ENCODE results near the gene KLHL18.
"Not testable (repeated sequence)": the region's sequence is repeated elsewhere in the genome, so short reads cannot be mapped to it uniquely, and the experiment has no call there.

KLHL18 gene

GRCh38 chr3:47347217-47347801, 64.6 kb downstream of the KLHL18 start:
- FAIRE-seq = peak; percentile 88
- DNase-seq (ENCODE audit: extremely low spot score, insufficient read length, low read depth) = peak; percentile 36

GRCh38 chr3:47348411-47349154, 65.8 kb downstream of the KLHL18 start:
- FAIRE-seq (no peak), DNase-seq (ENCODE audit: extremely low spot score, insufficient read length, low read depth) (no peak)

GRCh38 chr3:47355010-47355409, 72.3 kb downstream of the KLHL18 start:
- no peak for DNase-seq (ENCODE audit: extremely low spot score, insufficient read length, low read depth)
- FAIRE-seq = no peak

DNA sequence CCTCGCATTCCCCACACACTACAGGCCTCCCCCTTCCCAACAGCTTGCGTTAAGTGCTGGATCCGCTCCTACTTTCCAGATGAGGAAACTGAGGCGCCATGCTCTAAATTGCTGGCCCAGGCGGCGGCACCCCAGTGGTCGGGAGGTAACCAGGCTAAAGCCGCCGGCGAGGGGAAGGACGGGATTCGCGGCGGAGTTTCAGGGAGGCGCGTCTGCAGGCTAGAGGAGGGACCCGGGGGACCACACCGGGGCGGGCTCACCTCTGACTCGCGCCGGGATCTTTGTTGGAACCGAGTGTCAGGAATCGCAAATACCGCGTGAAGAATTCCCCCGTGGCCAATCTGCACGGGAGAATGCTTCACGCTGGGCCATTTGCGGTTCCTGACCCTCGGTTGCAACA, 73.5 kb downstream of the KLHL18 start:
- FAIRE-seq = no peak

GRCh38 chr3:47359323-47359722, 76.6 kb downstream of the KLHL18 start:
- no peak for FAIRE-seq
- no peak for DNase-seq (ENCODE audit: extremely low spot score, insufficient read length, low read depth)

More for the DNA sequence above, 73.5 kb downstream of the KLHL18 start:
- DNase-seq (ENCODE audit: extremely low spot score, insufficient read length, low read depth) = no peak

DNA sequence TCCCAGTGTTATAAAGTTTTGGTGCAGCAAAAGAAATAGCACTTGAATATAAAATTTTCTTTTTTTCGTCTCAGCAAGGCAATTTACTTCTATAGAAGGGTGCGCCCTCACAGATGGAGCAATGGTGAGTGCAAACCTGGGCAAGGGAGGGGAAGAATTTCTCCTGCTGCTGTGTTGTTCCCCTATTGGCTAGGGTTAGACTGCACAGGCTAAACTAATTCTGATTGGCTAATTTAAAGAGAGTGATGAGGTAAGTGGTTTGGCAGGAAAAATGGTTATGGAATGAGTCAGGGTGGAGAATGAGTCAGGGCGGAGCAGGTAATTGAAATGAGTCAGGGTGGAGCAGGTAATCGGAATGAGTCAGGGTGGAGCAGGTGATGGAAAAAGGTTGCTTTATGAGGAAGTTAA, 77.4 kb downstream of the KLHL18 start:
- not testable (repeated sequence) for FAIRE-seq; DNase-seq (ENCODE audit: extremely low spot score, insufficient read length, low read depth)

DNA sequence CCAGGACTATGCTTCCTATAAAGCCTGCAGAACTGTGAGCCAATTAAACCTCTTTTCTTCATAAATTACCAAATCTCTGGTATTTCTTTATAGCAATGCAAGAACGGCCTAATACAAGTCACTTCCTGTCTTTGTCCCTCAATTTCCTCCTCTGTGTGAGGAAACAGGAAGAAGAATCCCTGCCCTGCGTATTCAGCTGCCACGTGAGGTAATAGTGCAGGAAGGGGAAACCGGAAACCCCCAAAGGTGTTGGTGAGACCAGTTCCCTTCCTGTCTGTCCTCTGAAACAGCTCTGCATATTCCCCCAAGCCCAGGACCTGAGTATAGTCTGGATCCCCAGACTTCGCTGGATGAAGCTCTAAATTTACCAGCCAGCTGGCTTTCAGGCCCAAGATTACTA, 80.0 kb downstream of the KLHL18 start:
- FAIRE-seq (no peak), DNase-seq (ENCODE audit: extremely low spot score, insufficient read length, low read depth) (no peak)

DNA sequence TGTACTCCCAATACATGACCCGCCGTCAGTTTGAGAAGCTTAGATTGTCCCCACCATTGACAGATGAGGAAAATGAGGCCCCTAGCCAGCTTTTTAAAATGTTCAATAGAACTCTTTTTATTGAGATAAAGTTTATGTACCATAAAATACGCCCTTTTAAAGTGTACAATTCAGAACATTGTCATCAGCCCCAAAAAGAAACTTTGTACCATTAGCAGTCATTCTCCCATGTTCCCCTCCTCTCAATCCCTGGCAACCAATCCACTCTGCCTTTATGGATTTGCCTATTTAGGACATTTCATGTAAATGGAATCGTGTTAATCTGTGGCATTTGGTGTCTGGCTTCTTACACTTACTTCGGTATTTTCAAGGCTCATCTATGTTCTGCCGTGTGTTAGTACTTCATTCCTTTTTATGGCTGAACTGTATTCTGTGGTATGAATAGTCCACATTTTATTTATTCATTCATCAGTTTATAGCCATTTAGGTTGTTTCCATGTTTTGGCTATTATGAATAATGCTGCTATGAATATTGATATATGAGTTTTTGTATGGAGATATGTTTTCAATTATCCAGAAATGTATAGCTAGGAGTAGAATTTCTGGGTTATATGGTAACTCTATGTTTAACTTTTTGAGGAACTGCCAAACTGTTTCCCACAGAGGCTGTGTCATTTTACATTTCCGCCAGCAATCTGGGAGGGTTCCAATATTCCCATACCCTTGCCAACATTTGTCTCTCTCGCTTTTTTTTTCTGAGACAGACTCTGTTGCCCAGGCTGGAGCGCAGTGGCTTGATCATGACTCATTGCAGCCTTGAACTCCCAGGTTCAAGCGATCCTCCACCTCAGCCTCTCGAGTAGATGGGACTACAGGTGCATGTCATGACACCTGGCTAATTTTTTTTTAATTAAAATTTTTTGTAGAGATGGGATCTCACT, 82.7 kb downstream of the KLHL18 start:
- DNase-seq (ENCODE audit: extremely low spot score, insufficient read length, low read depth) (no peak), FAIRE-seq (no peak)

DNA sequence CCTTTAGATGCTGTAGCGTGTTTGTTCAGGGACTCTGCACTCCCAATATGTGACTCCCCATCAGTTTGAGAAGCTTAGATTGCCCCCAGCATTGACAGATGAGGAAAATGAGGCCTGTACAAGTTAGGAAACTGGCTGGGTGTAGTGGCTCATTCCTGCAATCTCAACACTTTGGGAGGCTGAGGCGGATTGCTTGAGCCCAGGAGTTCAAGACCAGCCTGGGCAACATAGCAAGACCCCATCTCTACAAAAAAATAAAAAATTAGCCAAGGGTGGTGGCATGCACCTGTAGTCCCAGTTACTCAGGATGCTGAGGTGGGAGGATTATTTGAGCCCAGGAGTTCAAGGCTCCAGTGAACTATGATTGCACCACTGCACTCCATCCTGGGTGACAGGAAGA, 84.1 kb downstream of the KLHL18 start:
- no peak for FAIRE-seq
- no peak for DNase-seq (ENCODE audit: extremely low spot score, insufficient read length, low read depth)

GRCh38 chr3:47367631-47368030, 84.9 kb downstream of the KLHL18 start:
- DNase-seq (ENCODE audit: extremely low spot score, insufficient read length, low read depth) = no peak
- no peak for FAIRE-seq

DNA sequence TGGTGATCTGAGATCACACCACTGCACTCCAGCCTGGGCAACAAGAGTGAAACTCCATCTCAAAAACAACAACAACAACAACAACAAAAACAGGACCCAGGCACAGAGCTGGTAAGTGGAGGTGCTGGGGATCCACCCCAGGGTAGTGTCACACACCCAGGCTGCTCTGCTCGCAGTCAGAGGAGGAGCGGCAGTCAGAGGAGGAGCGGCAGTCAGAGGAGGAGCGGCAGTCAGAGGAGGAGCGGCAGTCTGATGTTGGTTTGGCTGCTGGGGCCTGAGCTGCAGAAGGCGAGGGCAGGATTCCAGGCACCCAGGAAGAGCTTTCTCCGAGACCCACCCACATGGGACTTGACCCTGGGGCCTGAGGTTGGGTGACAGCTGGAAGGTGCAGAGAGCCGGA, 87.3 kb downstream of the KLHL18 start:
- DNase-seq (ENCODE audit: extremely low spot score, insufficient read length, low read depth); FAIRE-seq: not testable (repeated sequence)

DNA sequence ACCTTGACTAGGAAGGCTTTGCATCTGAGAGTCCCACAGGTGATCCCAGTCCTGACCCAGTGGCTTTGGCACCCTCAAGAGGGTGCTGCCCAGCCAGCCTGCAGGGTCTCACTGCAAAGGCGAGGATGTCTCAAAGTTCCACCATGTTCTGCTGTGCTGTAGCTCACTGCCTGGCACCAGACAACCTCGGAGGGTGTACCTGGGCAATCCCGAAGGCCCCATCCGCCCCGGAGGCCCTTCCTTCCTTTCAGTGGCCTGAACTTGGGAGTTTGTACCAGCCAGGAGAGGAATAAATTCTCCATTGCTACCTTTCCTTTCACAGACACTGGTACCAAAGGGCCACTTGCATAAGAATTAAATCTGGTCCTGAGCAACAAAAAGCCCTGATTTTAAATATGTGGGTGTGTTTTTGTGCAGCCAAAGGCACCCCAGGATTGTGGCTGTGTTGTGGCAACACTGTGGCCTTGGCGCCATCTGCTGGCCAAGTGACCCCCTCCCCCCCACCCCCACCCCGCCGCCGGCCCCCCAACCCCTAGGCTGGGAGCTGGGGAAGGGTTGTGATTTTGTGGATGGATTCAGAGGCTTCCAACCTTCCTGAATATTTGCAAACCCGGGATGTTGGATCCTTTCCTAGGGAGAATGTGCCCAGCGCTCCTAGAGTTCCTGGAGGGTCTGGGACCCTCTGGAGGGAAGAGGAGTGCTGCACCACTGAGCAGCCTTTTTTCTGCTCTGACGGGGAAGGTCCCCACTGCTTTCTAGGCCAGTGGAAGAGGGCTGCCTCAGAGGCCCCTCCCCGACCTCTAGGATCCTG, 88.3 kb downstream of the KLHL18 start:
- DNase-seq (ENCODE audit: extremely low spot score, insufficient read length, low read depth) (peak; percentile 40), FAIRE-seq (peak; percentile 42)

GRCh38 chr3:47374587-47374986, 91.8 kb downstream of the KLHL18 start:
- FAIRE-seq (no peak), DNase-seq (ENCODE audit: extremely low spot score, insufficient read length, low read depth) (no peak)

GRCh38 chr3:47376393-47376792, 93.6 kb downstream of the KLHL18 start:
- DNase-seq (ENCODE audit: extremely low spot score, insufficient read length, low read depth) = no peak
- no peak for FAIRE-seq

DNA sequence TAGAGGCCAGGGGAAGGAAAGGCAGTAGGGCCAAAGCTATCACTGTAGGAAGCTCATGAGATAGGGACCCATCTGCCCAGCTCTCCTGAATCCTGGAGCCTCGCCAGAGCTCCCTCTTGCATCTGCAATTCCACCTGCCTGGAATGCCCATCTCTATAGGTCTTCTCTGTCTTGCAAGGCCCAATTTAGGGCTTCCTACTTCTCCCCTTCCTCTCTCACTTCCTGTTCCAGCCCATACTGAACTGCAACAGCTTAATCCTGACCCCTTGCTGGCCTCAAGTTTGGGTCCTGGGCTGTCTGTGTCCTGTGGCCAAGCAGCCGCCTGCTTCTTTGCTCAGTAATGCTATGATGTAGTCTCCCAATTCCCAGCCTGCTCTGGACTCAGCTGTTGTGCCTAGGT, 94.4 kb downstream of the KLHL18 start:
- FAIRE-seq = no peak
- no peak for DNase-seq (ENCODE audit: extremely low spot score, insufficient read length, low read depth)

GRCh38 chr3:47378869-47379268, 96.1 kb downstream of the KLHL18 start:
- no peak for FAIRE-seq

DNA sequence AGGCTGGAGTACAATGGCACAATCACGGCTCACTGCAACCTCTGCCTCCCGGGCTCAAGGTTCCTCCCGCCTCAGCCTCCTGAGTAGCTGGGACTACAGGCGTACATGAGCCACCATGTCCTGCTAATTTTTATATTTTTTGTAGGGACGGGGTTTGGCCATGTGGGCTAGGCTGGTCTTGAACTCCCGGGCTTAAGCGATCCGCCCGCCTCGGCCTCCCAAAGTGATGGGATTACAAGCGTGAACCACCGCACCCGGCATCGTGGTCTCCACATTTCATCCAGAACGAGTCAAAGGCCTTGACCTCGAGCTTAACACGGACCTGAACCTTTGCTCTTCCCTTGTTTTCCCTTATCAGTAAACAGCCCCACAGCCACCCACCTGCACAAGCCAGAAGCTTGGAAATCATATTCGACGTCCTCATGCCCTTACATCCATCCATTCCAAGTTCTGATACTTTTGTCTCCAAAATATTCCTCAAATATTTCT, 96.7 kb downstream of the KLHL18 start:
- DNase-seq (ENCODE audit: extremely low spot score, insufficient read length, low read depth) (no peak), FAIRE-seq (no peak)

More at GRCh38 chr3:47378869-47379268, 96.1 kb downstream of the KLHL18 start:
- DNase-seq (ENCODE audit: extremely low spot score, insufficient read length, low read depth) = no peak

- FAIRE-seq (peak; percentile 45), DNase-seq (ENCODE audit: extremely low spot score, insufficient read length, low read depth) (no peak)
Measured at GRCh38 chr3:47380026-47380600, 97.4 kb downstream of the KLHL18 start.

DNA sequence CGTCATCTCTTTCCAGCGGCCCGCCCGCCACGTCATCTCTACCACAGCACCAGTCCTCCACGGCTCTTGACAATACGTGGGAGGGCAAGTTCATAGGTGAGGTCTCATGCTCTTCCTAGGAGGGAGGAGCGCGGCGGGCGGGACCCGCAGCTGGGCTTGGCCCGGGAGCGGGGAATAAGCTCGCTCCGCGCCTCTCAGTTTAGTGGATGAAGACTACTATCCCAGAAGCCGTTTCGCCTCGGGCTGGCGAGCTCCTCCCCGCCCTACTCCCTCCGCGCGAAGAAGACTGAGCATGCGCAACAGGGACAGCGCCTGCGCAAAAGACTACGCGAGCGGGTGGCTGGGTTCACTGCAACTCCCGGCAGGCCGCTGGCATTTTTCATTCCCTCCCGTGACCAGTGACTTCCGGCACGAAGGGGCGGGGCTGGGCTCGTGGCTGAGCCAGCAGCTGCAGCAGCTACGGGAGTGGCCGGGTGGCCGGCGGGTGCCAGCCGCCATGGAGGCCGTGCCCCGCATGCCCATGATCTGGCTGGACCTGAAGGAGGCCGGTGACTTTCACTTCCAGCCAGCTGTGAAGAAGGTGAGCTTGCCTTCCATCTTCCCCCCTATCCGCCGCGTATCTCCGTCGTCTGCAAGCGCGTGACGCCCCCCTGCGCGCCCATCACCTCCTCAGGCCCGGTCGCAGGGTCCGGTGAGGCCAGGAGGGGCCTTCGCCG, 98.0 kb downstream of the KLHL18 start, which contains the start of gene PTPN23:
TSS of gene PTPN23 (plus strand) at position 421 of the 716 bp plus-strand sequence. CDS start at position 497, 76 bp downstream.
- FAIRE-seq = peak; percentile 96
- peak; percentile 97 for DNase-seq (ENCODE audit: extremely low spot score, insufficient read length, low read depth)
